SK-N-DZ (cell line): ENCODE results near the gene GRIK4.

Experiments
- DNase-seq: peaks from one replicate; pipeline ENCODE4 v3.0.0-alpha.2; 2015; ENCODE audit warnings: low spot score

Gene GRIK4

DNA sequence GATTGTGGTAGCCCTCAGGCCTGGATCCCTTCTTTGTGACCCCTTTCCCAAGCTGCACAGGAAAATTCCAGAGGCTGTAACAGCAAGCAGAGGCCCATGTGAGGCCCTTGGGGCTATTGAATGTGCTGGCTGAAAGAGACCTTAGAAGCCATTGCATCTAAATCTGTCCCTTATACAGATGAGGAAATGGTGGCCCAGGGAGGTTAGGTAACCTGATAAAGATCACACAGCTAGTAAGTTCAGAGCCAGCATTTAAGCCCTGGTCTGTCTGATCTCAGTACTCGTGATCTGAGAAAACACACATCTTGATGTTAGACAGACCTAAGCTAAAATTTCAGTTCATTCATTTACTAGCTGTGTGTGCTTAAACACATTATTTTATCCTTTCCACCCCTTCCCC lies 396.4 kb downstream of the GRIK4 start:
- no peak for DNase-seq

DNA sequence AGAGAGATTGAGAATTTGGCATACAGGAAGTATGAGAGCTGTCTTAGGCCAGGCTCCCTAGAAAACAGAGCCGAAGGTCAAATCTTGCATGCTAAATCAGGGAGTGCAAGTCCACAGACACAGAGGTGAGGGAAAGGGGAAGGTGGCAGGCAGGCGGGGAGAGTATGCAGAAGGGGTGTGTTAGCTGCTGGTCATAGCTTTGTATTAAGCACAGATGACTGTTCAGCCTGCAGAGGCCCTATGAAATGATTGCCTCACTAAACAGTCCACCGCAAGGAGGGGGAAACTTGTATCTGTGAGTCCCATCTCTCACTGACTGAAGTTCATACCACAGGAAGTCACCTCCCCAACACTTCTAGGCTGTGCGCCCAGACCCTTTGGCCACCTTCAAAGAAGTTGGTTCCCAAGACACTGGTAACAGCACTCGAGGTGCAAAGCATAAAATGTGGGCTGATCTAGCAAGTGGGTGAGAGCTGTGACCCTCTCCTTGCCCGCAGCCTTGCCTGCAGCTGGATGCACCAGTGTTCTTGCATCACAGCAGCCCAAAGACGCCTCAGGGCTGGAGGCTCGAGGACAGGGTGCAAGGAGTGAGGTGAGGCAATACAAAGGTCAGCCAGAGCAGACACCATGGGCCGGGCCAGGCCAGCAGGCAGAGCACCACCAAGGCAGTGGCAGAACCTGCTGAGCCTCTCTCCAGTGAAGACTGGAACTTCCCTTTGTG lies 397.1 kb downstream of the GRIK4 start:
- DNase-seq, result no peak

DNA sequence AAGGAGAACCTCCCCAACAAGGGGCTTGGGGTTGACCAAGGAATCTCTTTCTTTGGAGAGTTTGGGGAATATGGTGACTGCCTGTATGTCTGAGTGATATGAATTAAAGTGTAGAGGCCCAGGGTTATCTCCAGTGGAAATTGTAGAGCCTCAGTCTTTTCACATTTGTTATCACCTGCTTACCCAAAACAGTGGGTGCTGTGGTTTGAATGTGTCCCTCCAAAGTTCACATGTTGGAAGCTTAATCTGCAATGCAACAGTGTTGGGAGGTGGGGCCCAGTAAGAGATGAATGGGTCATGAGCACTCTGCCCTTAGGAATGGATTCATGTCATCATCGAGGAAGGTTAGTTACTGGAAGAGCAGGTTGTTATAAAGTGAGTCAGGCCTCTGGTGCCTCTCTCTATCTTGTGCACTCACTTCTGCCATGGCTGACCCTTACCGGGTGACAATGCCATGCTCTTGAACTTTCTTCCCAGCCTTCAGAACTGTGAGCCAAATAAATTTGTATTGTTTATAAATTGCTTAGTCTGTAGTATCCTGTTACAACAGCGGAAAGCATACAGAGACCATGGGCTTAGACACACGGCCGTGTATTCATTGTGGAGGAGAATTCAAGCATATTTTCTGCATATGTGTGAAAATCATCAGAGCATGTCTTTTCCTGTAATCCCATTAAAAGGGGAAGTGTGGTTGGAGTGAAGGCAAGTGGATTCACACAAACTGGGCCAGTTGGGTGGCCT lies 398.3 kb downstream of the GRIK4 start:
- no peak for DNase-seq

DNA sequence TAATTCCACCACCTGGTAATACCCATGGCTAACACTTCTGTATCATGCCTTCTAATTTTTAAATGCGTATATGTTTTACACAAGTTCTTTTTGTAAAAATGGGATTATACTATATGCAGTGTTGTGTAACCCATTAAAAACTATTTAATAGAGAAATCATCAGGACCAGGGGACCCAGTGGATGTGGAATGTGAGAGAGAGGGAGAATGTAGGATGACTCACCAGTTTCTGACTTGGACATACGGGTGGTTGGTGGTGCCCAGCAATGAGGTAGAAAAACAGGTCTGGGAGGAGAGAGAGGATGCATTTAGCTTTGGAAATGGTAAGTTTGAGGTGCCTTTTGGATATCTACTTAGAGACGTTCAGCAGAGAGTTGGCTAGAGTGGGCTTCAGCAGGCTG lies 400.4 kb downstream of the GRIK4 start:
- DNase-seq, result no peak

DNA sequence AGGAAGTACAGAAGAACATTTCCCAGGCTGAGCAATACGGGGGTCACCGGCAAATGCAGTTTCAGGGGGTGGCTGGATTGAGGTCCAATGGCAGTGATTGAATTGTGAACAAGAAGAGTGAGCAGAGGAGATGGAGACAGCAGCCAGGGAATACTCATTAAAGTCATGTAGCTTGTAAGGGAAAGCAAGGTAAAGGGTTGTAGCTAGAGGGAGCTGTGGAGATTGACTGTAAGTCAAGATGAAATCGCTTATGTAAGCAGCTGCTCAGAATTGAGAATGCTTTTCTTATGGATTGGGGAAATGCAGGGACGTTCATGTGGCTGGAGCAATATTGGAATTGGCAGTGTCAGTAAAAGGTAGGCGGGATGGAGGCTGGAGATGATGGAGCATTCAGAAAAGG lies 401.0 kb downstream of the GRIK4 start:
- no peak for DNase-seq

DNA sequence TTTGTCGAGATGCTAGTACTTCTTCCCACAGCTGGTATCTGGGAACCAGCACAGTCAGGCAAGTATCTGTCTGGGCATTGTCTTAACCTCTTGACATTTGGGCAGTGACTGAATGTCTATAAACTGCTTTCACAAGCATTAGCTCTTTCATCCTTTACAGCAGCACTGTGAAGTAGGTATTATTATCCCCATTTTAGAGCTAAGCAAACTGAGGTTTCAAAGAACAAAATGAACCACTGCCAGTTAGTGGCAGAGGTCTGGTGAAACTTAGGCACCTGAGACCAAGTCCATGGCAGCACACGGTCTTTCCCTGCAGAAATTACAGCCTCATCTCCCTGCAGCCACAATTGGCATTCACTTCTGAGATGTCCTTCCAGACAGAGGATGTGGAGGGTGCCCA lies 401.4 kb downstream of the GRIK4 start:
- no peak for DNase-seq

DNA sequence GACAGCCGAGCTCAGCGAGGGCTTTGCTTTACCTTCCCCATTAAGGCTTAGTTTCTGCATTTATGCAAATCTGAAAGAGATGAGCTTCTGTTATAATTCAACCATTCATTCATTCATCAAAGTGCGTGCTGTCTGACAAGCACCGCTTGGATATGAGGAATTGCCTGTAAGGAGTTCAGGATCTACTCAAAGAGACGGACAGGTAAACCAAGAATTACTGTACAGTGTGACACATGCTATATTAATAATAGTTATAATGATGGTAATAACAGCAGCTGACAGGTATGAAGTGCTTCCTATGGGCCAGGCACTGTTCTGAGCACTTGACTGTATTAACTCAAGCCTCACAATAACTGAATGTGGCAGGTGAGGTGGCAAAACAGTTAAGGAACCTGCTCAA lies 402.5 kb downstream of the GRIK4 start:
- no peak for DNase-seq

DNA sequence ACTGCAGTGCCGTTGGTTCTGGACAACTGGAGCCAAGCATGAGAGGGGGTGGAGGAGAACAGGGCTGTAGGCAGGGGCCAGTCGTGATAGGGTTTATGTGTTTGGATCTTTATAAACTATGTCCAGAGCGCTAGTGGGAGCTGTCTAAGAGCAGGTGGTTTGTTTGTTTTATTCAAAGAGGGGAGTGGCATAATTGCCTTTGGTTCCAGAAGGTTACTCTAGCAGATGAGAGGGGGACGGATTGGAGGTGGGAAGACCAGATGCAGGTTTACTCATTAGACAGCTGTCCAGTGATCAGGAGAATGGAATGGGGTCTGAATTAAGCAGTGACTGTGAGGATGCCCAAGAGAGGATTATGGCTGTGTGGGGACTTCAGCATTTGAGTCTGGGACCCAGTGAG lies 403.1 kb downstream of the GRIK4 start:
- no peak for DNase-seq

DNA sequence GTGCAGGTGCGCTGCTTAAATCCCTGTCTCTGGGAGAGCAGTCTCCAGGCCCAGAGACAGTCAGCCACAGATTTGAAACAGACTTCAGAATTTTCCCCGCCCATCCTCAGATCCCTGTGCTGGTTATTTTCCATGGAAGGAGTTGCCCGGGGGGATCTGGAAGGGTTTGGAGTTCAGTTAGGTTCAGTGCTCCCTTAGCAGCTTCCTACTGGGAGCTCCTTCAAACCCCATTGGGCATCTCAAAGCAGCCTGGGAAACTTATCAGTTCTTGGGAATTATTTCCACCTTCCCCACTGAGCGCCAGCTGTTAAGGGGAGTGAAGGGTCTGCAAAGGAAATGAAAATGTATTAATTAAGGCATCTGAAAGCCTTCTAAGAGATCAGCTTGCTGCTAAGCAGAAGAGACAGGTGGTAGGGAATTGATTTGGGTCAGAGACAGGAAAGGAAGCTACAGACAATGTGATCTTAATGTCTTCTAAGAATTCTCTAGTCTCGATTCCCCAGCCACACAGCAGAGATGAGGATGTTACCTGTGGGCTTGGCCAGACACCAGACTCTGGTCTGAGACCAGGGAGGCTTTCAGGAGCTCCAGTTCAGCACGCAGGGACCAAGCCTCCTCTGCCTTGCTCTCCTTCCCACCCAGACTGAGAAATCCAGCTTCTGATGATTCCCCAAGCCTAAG lies 406.2 kb downstream of the GRIK4 start:
- no peak for DNase-seq

DNA sequence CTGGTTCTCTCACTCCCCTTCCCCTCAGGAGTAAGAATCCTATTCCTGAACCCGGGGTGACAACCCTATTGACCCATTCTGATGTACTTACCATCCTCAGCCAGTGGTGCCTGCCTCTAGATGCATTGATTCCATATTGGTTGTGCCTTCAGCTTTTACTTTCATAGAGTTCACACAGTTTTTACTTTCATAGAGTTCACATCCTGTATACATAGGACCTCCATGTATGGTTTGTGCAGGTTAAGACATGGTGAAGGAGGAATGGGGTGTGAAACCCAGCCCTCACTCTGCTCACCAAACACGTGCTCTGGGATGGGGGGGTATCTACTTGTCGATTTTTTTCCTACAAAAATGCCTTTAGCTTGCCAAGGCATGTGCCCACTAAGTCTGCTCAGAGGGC lies 406.7 kb downstream of the GRIK4 start:
- no peak for DNase-seq

DNA sequence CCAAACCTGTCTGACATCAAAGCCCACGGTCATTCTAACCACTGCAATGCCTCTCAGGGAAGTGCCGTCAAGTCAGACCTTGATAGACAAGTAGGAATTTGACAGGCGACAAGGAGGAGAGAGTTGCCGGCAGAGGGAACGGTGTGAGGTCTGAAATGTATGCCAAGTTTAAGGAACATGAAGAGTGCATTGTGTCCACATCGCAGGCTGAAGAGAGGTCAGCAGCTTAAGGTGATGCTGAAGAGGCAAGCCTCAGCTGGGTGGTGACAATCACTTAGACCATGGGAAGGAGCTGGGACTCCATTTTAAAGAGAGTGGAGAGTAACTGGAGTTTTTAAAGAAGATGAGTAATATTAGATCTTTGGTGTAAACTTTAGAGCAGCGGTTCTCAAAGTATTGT lies 407.5 kb downstream of the GRIK4 start:
- DNase-seq, result no peak

DNA sequence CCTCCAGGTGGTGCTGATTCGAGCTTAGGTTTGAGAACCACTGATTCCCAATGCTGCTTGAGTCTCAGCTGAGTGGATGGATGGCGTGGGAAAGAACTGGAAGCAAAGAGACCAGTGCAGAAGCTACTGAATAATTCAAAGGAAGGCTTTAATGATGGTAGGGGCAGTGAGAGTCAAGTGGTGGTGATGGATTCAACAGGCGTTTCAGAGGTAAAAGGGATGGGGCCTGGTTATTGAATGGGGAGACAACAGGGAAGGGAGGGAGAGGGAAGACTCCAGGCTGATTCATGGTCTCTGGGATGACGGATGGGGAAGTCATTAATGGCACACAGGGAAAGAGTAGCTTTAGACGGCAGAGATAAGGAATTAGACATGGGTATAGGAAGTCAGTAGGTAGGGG lies 408.0 kb downstream of the GRIK4 start:
- DNase-seq, result no peak

DNA sequence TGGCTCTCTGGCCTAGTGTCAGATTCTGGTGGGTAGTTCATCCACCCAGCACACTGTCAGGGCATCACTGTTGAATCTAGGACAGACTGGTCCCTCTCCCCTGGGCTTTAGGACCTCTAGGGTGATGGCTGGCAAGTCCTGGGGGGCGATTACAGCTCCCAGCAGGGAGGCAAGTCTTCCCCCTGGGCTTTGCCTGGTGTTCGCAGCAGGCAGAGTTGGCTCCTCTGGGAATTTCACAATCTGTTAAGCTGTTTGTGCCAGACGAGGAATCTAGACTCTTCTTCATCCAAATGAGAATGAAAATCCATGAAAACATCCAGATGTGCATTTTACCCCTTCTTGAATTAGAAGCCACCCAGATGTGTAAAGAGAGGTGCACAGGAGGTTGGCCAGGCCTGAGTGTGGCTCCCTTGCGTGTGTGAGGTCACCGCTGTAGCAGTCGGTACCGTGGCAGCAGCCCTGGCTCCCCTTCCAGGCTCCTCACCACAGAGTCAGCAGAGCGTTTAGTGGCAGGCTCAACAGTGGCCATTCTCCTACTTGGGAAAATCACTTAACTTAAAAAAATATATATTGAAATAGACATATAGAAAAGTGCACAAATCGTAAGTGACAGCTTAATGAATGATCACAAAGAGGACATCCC lies 412.4 kb downstream of the GRIK4 start:
- DNase-seq, result no peak

DNA sequence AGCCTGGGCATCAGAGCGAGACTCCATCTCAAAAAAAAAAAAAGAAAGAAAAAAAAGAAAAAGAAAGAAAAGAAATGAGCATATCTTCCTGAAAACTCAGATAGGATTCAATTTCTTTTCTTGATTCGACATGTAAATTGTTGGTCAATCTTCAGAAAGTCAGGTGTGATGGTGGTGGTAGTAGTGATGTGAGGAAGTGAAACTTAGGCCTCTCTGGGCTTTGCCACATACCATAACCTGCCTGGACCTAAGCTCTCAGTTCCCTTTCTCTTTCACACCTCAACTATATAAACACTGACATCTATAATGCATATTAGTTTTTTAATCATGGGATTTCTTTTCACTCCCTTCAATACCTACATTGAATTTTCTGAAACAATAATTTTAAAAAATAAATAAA lies 414.4 kb downstream of the GRIK4 start:
- DNase-seq, result no peak

DNA sequence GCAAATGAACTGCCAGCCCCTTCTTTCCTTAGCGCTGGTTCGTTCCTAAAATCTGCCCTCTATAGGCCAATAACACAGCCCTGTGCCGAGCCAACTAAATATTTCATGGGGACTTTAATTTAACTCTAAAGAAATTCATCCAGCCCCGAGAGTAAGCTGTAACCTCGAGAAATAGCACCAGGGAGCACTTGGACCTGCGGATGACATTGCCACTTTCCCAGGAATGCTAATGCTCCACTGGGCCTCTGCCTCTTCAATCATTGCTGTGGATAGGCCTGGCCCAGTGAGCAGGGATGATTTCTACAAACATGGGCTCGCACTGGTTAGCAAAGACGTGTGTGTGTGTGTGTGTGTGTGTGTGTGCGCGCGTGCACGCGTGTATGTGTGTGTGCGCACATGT lies 417.1 kb downstream of the GRIK4 start:
- DNase-seq, result no peak

DNA sequence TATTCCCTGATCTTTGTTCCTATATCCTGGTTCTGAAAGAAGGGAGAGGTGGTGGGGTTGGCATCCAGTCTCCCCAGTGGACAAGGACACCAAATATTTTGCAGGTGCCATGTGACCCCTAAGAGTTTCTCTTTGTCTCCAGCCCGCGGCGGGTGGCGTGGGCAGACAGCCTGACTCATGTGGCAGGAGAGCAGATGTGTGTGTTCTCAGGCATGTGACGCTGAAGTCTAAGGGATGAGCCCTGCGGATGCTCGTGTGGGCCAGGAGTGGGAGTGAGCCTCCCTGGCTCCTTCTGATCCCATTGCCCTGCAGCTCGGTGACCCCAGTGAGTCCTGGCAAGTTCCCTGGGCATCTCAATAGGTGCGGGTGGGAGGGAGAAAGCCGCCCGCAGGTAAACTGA lies 417.5 kb downstream of the GRIK4 start:
- no peak for DNase-seq

DNA sequence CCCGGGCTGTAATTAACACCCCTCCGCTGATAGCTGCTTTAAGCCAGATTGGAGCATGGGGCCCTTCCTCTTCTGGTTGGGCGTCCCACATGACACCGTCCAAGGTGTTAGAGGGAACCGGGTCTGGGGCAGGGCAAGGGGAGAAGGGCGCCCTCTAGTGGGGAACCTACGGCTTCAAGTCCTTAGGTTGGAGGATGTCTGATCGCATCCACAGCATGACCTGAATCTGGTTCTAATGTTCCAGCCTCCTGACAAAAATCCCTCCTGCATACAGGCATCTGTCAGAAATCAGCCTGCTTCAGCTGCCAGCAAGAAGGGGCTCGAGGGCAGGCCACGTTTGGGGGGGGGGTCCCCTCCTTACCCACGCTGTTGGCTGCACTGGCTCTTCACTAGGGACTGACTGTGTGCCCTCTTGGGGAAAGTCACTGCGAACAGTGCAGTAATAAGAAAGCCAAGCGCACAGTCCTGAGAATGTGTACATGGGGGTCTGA lies 418.2 kb downstream of the GRIK4 start:
- DNase-seq, result peak; percentile 23

DNA sequence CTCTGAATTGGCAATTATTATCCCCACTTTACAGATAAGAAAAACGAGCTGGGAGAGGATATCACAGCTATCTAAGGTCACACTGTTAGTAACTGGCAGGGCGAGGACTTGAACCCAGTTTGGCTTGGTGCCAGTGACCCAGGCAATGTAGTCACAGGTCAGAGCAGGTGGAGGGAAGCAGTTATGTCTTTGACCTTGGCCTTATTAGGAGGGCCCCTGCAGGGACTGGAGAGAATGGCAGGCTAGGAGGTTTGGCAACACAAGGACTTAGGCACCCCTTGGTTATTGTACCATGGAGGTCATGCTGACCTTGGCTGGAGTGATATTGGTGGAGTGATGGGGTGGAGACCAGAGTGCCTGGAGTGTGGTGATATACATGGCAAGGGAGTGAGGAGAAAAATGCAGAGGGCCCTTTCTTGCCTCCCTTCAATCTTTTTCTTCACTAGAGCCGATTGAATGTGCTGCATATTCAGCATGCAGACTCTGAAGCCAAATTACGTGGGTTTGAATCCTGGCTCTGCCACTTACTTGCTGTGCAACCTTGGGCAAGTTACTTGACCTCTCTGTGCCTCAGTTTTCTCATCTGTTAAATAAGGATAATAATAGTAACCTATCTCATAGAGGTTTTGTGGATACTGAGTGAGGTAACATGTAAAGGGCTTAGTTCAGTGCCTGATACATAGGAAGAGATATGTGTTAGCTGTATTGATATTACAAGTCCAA lies 419.7 kb downstream of the GRIK4 start:
- no peak for DNase-seq

DNA sequence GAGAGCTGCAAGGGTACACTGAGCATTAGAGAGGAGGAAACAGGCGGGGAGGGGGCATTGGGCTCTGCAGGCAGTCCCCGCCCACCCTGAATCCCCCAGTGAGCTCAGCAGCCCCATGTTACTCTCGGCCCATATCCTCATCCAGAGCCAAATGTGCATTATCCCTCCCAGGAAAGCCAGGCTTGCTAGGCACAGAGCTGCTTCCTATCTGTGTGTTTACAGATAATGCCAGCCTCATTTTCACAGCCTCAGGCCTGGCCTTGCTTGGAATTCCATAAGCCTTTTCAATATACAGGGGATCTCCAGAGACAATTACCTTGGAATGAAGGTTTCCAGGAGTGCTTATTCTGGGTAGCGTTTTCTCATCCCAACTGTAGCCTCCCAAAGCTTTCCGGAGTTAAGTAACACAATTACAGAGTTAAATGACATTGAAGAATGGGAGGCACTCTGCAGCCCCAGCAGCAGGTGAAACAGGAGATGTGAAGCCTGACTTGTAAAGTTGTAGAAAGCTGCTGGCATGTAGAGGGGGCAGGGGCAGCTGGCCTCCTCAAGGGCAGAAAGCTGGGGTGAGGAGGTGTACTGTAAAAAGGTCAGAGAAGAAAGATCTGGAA lies 420.9 kb downstream of the GRIK4 start:
- peak; percentile 68 for DNase-seq

DNA sequence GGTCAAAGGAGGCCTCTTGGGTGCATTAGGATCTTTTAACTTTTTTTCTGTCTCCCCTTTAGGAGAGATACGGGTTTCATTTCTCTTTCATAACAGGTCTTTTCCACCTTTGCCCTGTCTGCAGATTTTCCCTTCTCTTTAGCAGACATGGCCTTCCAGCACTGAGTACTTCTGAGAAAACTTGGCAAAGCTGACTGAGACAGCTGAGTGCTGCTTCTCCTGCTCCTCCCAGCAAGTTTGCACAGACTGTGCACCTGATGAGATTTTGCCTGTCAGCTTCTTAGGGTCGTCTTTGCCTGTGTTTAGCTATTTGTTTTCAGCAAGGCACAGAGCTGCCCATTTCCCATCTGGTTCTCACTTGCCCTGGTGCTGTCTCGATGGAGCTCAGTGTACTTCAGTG lies 424.8 kb downstream of the GRIK4 start:
- DNase-seq, result no peak

DNA sequence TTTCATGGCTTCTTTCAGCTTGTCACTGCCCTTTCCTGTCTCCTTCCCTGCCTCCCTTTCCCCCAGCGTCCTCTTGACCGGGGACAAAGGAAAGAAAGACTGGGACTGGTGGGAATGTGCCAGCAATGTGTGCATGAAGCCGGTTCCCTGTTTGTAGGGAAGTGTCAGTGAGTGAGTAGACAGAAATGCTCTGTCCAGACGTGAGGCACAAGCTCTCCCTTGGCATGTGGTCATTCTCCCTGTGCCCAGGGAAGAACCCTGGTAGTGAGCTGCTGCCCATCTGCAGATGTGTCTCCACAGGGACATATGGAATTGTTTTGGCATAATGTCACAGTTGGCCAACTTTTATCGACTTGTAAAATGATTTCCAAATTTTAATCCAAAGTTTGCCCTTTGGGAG lies 426.0 kb downstream of the GRIK4 start:
- no peak for DNase-seq
